Activated CD4-positive, alpha-beta T cell treated with anti-CD3 and anti-CD28 coated beads, Interleukin-2, Interleukin-4, amounts not matched to agents 100 ng/mL and 50 ng/mL, durations not matched to agents 16 hours and 8 hours (primary cell): ENCODE results near the gene EFCAB7.
A peak's percentile ranks its signal among the peaks of the same experiment; 100 is the strongest.

Experiments
- DNase-seq: peaks from one replicate; pipeline ENCODE4 v3.0.0-alpha.2; 2020; ENCODE audit warnings: low spot score

EFCAB7 gene

GRCh38 chr1:63602629-63603028 is 79.3 kb downstream of the EFCAB7 start:
- no peak for DNase-seq

- no peak for DNase-seq
Observed at GRCh38 chr1:63603810-63604209, 80.5 kb downstream of the EFCAB7 start.

- DNase-seq = no peak
Observed at GRCh38 chr1:63607322-63607721, 84.0 kb downstream of the EFCAB7 start.

GRCh38 chr1:63611231-63611630 is 87.9 kb downstream of the EFCAB7 start:
- DNase-seq = no peak

- DNase-seq = no peak
Observed at GRCh38 chr1:63612564-63612963, 89.2 kb downstream of the EFCAB7 start.

- no peak for DNase-seq
Observed at GRCh38 chr1:63612971-63613370, 89.6 kb downstream of the EFCAB7 start.

GRCh38 chr1:63615768-63616420 is 92.6 kb downstream of the EFCAB7 start:
- DNase-seq = peak; percentile 76

GRCh38 chr1:63617450-63617849 is 94.1 kb downstream of the EFCAB7 start:
- no peak for DNase-seq

GRCh38 chr1:63618011-63618410 is 94.7 kb downstream of the EFCAB7 start:
- DNase-seq = no peak

- DNase-seq = no peak
Observed at GRCh38 chr1:63619558-63619957, 96.2 kb downstream of the EFCAB7 start.

GRCh38 chr1:63620671-63621070 is 97.3 kb downstream of the EFCAB7 start:
- no peak for DNase-seq

- no peak for DNase-seq
Observed at GRCh38 chr1:63621075-63621474, 97.8 kb downstream of the EFCAB7 start.

GRCh38 chr1:63621698-63622097 is 98.4 kb downstream of the EFCAB7 start:
- no peak for DNase-seq
